ENCODE results near the gene EXPH5. TPM values are rescaled to one million over a fixed set of nuclear protein-coding genes. Genes with fewer than 3 reads are reported as not detected.

The EXPH5 gene
- total RNA-seq, 1 experiment from 2014 or later = 13.5 TPM

DNA sequence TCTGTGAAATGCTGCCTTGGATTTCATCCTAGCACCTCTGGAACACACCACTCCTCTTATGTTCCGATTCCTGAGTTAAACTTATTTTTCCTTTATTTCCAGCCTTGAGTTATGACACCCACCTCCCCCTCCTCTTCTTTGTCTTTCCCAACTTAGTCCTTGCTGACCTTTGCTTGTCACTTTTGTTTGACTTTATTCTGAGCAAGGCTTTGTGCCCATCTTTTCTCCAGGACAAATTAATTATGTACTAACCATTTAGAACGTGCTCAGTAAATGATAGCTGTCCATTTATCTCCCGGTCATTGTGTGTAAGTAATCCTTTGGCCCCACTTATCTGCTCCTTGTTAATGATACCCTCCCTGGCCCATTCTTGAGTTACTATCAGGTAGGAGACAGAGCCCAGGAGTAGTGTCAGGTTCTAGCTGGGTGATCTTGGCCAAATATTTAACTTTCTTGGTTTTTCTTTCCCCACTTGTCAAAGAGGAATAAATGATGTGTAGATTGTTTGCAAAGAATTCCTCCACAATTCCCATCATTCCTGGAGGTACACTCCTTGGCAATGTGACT lies 44.2 kb downstream of the EXPH5 start:
- H2AFZ ChIP-seq (ENCODE audit: low read length) = no peak overlapping the region
- H3K27ac ChIP-seq (ENCODE audit: low read length) = no peak overlapping the region
- H3K4me1 ChIP-seq (ENCODE audit: insufficient read depth, low read length) = peaks cover 8% of the 10 kb centered on the region; the same call in 1 of the 2 replicates
- H3K9ac ChIP-seq (ENCODE audit: low read length) = no peak overlapping the region
- H3K4me3 ChIP-seq (ENCODE audit: low read length) = no peak overlapping the region
- no peak overlapping the region for H3K4me2 ChIP-seq (ENCODE audit: low read length)
- no peaks in the 10 kb centered on the region for H3F3A ChIP-seq (ENCODE audit: low read length, unreplicated experiment)
- TF ChIP-seq EZH2phosphoT487 (IDR thresholded peaks at IDR 0.05; ENCODE audit: borderline replicate concordance, low read length) = no peak
- TF ChIP-seq EZH2 (IDR thresholded peaks at IDR 0.05; ENCODE audit: low read length, unreplicated experiment) = no peak
- TF ChIP-seq, protein P1, sequence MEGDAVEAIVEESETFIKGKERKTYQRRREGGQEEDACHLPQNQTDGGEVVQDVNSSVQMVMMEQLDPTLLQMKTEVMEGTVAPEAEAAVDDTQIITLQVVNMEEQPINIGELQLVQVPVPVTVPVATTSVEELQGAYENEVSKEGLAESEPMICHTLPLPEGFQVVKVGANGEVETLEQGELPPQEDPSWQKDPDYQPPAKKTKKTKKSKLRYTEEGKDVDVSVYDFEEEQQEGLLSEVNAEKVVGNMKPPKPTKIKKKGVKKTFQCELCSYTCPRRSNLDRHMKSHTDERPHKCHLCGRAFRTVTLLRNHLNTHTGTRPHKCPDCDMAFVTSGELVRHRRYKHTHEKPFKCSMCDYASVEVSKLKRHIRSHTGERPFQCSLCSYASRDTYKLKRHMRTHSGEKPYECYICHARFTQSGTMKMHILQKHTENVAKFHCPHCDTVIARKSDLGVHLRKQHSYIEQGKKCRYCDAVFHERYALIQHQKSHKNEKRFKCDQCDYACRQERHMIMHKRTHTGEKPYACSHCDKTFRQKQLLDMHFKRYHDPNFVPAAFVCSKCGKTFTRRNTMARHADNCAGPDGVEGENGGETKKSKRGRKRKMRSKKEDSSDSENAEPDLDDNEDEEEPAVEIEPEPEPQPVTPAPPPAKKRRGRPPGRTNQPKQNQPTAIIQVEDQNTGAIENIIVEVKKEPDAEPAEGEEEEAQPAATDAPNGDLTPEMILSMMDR (conservative IDR thresholded peaks at IDR 0.05; ENCODE audit: low read depth, low read length) = no peak
- no TSS peak for BruUV-seq (replicated peaks)
- H3K9me2 ChIP-seq (replicated peaks; ENCODE audit: low read length) = no peaks in the 10 kb centered on the region
- intact Hi-C loops (cut with micrococcal nuclease) = no loop called here
- no peak for DNase-seq
- ChIA-PET POLR2A (ENCODE audit: unreplicated experiment) (no interaction called here), CTCF (no interaction called here)
- no peaks in the 10 kb centered on the region for H4K20me1 ChIP-seq (ENCODE audit: low read length)
- H3K36me3 ChIP-seq (ENCODE audit: low read depth, low read length) = no peaks in the 10 kb centered on the region
- H3K79me2 ChIP-seq (ENCODE audit: low read length) = no peaks in the 10 kb centered on the region
- no peak for ATAC-seq
- no peaks in the 10 kb centered on the region for H3K27me3 ChIP-seq (ENCODE audit: low read length)
- no peaks in the 10 kb centered on the region for H3K9me3 ChIP-seq (ENCODE audit: low read length)

DNA sequence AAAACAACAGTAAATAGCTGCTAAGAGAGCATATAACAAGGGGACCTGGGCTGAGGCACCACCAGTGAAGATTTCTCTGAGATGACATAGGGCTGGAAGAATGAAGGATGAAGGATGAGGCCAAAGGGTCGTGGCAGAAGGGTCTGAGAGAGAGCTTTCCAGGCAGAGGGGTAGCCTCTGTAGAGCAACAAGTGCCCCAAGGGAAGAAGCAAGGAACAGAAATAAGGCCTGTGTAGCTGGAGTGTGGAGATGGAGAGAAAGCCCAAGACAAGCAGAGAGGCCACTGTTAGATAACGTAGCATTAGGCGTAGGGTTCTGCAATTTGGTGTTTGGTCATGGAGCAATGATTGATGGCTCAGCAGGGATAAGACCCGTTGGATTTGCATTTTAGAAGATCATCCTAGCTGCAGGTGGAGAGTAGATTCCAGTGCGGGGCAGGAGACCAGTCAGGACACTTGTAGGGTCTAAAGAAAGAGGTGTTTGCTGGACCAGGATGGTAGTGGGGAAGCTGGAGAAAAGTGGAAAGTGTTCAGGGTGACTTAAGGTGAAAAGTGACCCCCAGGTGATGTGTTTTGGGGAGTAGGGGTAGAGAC lies 47.6 kb downstream of the EXPH5 start:
- CTCF ChIA-PET = no interaction called here
- Histone ChIP-seq H3K9me2 (replicated peaks; ENCODE audit: low read length) (no peaks in the 10 kb centered on the region), H3K4me1 (ENCODE audit: insufficient read depth, low read length) (no peaks in the 10 kb centered on the region), H3K36me3 (ENCODE audit: low read depth, low read length) (no peaks in the 10 kb centered on the region), H4K20me1 (ENCODE audit: low read length) (no peaks in the 10 kb centered on the region), H3K9me3 (ENCODE audit: low read length) (no peaks in the 10 kb centered on the region), H3K9ac (ENCODE audit: low read length) (no peak overlapping the region), H3K27me3 (ENCODE audit: low read length) (no peaks in the 10 kb centered on the region), H2AFZ (ENCODE audit: low read length) (no peak overlapping the region), H3K79me2 (ENCODE audit: low read length) (no peaks in the 10 kb centered on the region), H3K27ac (ENCODE audit: low read length) (no peak overlapping the region), H3K4me3 (ENCODE audit: low read length) (no peak overlapping the region), H3K4me2 (ENCODE audit: low read length) (no peak overlapping the region), H3F3A (ENCODE audit: low read length, unreplicated experiment) (no peaks in the 10 kb centered on the region)
- POLR2A ChIA-PET (ENCODE audit: unreplicated experiment) = no interaction called here
- ATAC-seq = no peak
- intact Hi-C loops (cut with micrococcal nuclease) = no loop called here
- TF ChIP-seq EZH2phosphoT487 (IDR thresholded peaks at IDR 0.05; ENCODE audit: borderline replicate concordance, low read length) = no peak
- no TSS peak for BruUV-seq (replicated peaks)
- no peak for DNase-seq

DNA sequence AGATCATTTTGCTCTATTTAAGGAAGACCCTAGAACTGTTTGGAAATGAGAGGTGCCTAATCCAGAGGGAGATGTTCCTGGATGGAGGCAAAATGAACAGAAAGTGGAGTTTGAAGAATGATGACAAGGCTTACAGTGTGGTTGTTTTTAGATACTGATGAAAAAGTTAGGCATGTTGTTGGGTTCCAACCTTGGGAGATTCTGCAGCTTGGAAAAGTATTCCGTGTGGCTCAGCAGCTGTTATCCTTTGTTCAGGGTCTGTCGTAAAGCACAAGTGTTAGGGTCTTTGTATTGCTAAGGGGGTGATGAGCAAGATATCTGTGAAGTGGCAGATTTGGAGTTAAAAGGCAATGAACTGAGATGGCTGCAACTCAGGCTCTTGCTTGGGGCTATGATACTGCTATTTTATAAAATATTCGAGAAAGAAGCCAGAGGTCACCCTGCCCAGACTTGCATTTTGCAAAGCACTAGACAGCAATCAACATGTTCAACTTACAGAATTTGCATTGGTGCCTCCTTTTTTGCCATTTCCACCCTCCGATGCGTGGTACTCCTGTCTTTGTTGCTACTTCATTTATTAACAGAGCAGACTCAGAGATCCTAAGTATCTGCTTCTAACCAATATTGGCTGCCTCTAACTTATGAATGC lies 50.1 kb downstream of the EXPH5 start:
- Histone ChIP-seq H3K27ac (ENCODE audit: low read length) (no peak overlapping the region), H3K4me1 (ENCODE audit: insufficient read depth, low read length) (no peaks in the 10 kb centered on the region)

More for the DNA sequence above, 50.1 kb downstream of the EXPH5 start:
- ChIA-PET POLR2A (ENCODE audit: unreplicated experiment) (no interaction called here), CTCF (no interaction called here)
- ATAC-seq (no peak), DNase-seq (no peak)
- Histone ChIP-seq H3K4me2 (ENCODE audit: low read length) (no peak overlapping the region), H3K9me2 (replicated peaks; ENCODE audit: low read length) (no peaks in the 10 kb centered on the region), H3K9me3 (ENCODE audit: low read length) (no peaks in the 10 kb centered on the region), H3F3A (ENCODE audit: low read length, unreplicated experiment) (no peaks in the 10 kb centered on the region), H3K79me2 (ENCODE audit: low read length) (no peaks in the 10 kb centered on the region), H2AFZ (ENCODE audit: low read length) (no peak overlapping the region), H3K9ac (ENCODE audit: low read length) (no peak overlapping the region), H3K27me3 (ENCODE audit: low read length) (no peaks in the 10 kb centered on the region), H3K36me3 (ENCODE audit: low read depth, low read length) (no peaks in the 10 kb centered on the region), H3K4me3 (ENCODE audit: low read length) (no peak overlapping the region), H4K20me1 (ENCODE audit: low read length) (no peaks in the 10 kb centered on the region)
- intact Hi-C loops (cut with micrococcal nuclease) = no loop called here
- no TSS peak for BruUV-seq (replicated peaks)
- TF ChIP-seq EZH2 (IDR thresholded peaks at IDR 0.05; ENCODE audit: low read length, unreplicated experiment) (no peak), EZH2phosphoT487 (IDR thresholded peaks at IDR 0.05; ENCODE audit: borderline replicate concordance, low read length) (no peak)
- TF ChIP-seq, protein P1 (conservative IDR thresholded peaks at IDR 0.05; ENCODE audit: low read depth, low read length) = no peak
